Stimulated activated CD8-positive, alpha-beta memory T cell treated with anti-CD3 and anti-CD28 coated beads, Interleukin-15, amount 100 ng/mL, for 1 hour (primary cell): ENCODE results near the gene DCANP1.
"Not testable (repeated sequence)": the region's sequence is repeated elsewhere in the genome, so short reads cannot be mapped to it uniquely, and the experiment has no call there.

Source experiments
- DNase-seq: peaks from one replicate; pipeline ENCODE4 v3.0.0-alpha.2; 2020; ENCODE audit warnings: low read depth

Gene DCANP1, protein sequence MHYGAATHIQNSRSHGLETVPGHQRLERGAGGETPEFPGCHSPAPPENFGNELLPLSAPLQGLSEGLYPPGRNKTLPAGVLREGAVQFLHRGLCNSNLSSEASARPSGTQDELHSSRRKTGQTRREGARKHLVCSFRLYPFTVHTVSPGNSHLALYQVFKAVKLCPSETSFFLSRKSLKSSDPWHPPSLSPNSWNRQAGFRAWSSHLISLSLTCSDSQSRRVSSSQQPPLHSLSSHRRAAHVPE

DNA sequence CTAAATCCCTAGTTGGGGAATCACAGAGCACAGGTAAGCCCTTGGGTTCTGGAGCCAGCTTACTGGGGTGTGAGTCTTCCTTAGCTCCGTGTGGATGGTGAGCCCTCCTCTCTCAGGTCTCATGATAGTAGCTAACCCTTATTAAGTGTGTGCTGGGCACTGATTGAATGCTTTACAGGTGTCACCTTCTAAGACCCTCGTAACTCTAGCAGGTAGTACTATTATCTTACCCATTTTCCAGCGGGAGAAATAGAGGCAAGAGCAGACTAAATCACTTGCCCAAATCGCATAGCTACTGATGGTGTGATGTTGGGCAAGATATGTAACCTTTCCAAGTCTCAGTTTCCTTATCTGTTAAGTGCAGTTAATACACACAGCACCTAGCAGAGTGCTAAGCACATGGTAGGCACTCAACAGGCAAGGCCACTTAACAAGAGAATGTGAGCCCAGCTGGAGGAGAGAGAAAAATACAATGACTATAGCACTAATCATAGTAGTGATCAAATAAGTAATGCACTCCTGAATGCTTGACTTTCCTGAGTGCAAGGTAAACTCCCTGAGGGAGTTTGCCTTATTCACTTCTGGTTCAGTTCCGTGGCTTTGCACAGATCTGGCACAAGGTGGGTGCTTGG is at the start of gene DCANP1:
Gene DCANP1 (minus strand): TSS at position 51 of the 632 bp plus-strand sequence. CDS start 240 bp downstream, outside the sequence.
- no peak for DNase-seq

DNA sequence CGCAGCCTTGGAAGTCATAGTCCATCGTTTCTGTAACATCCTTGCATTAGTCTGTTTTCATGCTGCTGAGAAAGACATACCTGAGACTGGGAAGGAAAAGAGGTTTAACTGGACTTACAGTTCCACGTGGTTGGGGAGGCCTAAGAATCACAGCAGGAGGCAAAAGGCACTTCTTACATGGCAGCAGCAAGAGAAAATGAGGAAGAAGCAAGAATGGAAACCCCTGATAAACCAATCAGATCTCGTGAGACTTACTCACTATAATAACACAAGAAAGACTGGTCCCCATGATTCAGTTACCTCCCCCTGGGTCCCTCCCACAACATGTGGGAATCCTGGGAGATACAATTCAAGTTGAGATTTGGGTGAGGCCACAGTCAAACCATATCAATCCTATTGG is 48.4 kb upstream of the DCANP1 start:
- DNase-seq, result not testable (repeated sequence)

DNA sequence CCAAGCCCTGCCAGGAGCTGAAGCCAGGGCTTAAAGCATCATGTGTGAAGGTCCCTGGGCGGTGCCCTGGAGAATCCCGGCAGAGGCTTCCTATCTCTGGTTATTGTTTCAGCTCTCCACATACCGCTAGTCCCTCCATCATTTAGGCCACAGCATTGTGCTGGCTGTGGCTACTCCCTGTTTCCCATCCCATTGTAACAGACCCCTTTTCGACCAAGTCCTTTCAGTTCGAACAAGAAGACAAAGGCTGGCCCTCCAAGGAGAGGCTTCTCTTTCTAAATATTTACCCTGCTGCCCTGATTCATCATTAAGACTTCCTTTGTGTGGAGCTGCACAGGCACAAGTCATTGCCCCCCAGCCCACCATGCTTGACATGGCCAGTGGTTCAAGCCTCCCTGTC is 47.0 kb upstream of the DCANP1 start:
- no peak for DNase-seq

DNA sequence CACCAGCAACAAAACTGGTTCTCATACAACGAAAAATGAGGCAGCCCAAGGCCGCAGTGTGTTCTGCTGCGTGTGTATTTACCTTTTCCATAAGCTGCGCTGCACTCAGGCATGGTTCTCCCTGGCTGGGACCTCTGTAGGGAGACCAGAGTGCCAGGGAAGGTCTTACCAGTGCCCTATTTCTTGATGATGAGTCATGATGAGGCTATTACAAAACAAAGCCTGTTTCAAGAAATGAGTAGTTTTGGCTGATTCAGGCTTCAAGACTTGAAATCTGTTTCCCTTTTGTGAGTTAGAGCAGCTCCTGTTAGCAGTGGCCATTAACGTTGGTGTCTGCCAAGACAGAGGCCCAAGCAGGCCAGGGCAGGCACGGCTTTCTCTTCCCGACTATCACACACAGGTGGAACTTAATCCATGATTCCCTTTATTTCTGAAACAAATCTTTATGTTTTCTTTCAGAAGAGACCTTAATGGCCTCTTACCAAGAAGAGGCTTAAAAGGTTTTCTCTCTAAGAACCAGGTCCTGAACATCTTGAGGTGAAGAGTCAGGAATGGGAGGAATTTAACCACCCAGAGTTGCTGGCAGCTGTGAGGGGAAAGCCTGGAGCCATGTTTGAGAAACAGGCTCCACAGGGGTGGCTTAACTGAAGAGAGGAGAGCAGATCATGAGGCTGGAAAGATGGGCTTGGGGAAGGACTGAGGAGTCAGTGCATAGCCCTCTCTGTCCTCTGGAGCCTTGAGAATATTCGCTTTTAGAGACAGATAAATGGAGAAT is 46.4 kb upstream of the DCANP1 start:
- no peak for DNase-seq

DNA sequence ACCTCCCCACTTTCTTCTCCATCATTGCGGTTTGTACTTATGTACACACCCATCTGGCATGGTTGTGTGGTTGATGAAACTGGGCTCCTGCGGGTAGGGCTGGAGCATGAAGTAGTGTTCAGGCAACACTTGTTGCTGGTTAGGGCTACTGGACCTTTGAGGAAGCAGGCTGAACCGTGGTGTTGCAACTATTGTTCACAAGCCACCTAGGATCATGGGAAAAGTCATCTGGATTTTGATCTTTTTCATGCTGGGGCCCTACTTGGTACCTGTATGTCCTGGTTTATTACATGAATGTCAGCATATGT is 45.1 kb upstream of the DCANP1 start:
- no peak for DNase-seq

DNA sequence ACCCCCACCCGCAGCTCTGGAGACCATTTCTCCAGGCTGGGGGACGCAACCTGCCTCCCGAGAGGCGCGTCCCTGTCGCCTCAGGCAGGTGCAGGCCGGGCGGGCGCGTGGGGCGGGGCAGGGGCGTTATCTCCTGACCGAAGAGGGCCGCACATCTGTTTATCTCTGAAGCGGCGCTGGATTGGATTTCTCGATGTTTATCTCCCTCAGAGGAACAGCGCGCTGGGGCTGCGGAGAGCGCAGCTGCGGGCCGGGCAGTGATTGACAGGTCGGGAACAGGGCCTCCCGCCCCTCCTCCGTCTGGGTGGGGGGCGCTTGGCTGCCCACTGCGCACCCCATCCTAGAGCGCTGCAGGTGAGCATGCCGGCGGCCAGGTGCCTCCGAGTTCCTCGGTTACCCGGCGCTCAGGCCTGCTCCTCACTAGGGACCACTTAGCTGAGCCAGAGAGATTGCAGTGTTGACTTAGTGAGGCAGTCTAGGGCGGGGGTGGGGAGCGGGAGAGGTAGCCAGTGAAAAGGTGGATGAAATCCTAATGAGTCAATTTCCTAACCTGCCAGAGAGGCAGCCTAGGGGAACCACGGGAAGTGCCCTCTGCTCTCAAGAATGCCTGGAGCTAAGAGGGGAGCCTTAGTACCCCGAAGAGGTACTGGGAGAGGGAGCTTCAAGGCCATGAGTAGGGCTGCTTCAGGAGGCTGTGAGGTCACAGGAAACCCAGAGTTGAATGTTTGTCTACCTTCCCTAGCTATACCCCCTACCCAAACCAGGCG is 44.6 kb upstream of the DCANP1 start:
- DNase-seq, result no peak

DNA sequence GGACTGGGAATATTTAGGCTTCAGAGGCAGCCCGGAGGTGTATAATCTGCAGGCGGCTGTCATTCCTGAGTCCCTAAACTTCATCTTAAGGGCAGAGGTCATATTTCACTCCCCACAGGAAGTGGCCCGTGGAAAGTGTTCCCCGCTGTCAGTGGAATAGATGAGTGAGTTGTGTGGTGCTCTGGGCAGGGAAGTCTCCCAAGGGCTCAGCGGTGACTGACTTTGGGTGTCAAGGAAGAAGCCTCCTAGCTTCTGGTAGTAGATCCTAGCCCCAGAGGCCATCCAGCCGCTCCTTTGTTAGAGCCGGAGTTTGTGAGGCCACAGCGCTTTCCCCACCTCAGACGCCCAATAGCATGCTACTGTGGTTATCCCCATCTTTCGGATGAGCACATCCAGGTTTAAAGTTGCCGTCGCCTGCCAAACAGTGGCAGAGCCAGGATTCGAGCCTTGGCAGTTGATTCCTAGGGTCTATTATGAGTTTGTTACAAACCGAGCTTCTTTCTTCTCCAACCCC is 43.9 kb upstream of the DCANP1 start:
- no peak for DNase-seq

DNA sequence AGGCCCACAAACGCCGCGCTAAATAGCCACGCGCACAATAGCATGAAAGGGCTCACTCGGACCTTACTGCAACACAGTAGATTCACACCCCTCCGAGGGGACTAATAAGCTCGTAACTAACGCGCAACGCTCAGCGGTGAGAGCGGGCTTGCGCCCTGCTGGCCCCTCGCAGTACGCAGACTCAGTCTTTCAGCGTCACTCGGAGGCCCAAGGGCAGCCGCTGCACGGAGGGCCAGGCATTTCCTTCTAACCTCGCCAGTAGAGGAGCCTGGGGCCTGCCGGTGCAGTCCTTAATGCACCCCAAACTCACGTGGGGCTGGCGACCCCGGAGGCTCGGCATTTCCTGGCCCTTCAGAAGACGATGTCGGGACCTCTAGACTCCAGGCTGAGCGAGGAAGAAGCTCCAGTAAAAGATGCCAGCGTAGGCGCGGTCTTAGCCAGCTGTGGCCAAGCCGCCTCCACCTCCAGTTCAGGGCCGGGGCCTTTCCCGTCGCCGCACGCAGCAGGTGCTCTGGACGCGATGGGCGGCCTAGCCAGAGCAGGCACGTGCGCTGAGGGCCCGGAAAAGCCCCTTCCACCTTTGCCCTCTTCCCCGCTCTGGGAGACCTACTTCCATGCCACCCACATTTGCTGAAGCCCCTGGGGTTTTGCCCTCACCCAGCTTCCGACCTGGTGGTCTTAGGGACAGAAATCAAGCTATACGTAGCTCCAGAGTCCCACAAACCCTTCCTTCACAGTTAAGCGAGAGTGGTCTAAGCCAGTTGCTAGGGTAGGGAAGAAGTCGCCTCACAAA is 43.3 kb upstream of the DCANP1 start:
- no peak for DNase-seq

DNA sequence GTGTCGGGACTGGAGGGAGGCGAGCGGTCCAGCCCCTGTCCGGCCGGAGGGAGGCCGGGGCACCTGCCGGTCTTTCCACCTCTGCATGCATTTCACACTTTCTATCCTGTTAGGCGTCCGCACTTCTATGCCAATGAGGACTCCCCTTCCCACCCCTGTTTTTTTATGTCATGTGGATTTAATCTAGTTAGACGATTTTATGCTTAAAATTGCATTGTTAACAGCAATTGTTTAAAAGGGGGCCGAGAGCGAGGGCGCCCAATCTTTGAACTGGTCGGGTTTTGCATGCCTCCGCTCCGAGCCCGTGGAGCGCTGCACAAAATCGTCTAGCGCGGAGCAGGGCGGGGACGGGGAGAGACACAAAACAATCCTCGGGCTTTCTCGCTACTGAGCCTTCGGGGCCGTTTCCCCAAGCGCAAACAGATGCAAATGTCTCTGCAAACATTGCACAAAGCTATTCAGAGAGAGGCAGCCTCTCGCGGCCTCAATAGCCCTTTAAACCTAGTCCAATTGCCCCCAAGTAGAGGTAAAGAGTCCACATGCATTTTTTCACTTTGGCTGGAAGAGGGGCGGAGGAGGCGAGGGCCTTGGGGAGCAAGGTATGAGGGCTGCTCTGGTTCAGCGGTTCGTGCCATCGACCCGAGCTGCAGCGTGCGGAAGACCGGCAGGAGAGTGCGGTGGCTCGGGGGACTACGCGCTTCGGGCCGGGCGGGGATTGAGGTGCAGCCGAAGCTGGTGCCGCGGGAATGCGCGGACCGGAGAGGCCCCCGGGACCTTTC is 42.5 kb upstream of the DCANP1 start:
- no peak for DNase-seq

DNA sequence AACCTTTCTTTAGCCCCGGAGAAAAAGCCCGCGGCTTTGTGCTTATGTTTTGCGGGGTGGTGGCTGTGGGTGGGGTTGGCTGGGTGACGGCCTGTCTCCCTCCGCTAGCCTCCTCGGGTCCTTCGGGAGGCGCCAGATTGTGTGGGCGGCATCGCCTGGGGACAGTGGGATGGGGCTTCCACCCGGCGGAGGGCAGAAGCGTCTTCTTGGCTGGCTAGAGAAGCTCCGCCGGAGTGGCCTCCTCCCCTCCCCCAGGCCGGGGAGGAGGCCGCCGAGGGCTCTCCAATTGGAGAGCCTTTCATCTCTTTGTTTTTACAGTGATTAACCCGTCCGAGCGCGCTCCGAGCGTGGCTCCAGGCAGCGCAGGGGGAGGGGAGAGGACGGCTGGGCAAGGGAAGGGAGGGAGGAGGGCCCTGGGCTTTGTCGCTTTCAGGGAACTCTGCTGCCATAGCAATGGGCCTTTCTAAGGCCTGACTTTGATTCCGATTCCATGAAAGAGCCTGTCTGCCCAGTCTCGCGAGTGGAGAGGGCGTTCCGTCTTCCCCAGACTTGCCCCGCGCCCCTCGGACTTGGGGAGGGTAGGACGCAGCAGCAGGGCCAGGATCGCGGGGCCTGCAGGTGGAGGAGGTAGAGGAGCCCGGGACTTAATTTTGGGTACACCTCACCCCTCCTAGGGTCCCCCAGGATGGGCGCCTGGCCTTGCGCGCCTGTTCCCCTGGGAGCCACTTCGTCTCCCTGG is 41.7 kb upstream of the DCANP1 start:
- no peak for DNase-seq

DNA sequence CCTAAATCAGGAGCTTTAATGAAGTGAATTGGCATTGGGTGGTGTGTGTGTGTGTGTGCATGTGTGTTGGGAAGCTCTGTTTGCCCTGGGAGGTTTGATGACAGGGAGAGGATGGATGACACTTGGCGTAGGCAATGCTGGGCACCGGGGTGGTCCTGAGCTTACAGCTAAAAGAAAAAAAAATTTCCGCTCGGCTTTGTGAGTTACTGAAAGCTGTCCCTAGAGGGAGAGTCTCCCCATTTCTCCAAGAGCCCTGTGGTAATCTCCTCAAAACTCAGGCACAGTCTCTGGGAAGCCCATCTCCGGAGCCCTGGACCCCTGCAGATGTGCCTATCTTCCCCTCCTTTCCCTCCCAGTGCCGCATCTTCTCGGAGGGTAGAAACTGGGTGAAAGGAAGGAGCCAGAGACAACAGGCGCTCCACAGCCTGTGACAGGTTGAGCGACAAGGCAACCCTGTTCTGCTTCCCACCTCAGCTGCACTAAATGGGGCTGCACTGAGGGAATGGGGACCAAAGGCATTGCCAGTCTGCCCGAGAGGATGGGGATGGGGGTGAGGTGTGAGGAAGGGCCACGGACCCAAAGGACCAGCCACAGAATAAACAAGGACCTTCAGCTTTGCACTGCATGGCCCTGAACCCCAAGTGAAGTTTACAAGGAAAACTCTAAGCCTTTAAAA is 40.8 kb upstream of the DCANP1 start:
- DNase-seq, result no peak

DNA sequence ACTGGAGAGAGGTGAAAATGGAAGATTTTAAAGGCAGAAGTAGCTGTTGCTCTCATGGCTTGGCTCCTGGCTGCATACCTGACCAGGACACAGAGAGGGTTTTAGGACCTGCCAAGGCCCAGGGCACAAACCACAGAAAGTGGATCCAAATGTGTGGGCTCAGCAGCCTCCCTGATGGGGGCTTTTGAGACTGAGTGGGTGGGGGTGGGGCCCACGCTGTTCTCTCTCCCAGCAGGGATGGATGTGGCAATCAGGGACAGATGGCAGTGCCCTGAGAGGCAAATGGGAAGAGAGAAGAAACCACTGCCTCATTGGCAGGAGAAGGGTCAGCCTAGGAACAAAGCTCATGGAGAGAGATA is 39.9 kb upstream of the DCANP1 start:
- DNase-seq, result no peak

DNA sequence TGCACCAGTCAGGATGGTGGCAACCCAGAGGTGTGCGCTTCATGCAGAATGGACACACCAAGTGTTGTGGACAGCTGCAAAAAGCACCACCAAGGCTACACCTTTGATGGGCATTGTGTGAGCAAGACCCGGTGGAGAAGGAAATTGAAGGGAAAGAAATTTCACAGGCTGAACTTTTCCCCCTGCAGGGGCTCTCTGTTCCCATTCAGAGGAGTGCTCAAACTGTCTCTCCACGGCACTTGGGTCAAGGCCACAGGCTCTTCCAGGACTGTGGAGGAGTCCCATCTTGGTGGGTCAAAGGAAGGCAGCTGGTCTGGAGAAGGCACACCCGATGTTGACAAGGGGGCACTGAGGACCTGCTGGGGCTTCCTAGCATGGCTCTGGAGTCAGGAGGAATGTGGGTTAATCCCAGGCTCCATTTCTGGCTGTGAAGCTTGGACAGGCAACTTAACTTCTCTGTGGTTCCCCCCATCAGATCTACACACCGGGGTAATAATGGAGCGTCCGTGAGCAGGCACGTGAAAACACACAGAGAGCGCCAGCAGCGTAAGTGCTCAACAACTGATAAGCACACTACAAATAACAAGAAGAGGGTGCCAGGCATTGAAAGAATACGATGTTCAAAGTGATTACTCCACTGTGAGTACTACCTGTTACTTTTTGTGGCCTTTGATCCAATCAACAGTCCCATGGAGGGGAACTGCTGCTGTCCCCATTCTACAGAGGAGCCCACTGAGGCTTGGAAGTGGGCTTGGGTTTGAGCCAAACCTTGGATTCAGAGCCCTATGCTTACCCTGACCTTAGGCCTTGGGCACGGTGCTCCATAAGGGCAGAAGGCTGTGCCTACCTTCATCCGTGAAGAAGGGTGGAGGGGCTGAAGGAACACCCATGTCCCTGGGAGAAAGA is 39.2 kb upstream of the DCANP1 start:
- DNase-seq, result no peak

DNA sequence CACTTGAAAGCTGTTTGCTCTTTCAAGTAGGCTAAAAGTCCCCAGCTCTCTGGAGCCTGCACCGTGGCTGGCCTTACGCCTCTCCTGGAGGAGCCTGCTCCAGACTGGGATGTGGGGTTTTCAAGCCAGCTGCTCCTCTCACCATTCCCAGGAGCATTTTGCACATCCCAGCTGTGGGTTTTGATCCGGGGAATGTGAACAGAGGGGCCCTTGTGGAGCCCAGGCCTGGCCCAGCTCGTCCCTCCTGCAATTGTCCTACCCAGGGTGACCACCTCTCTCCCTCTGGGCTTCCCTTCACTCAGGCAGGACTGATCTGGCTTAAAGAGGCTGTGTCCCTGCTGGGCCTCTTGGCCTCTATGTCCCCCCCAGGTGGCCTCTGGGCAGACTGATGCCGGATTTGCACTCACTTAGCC is 37.5 kb upstream of the DCANP1 start:
- no peak for DNase-seq

DNA sequence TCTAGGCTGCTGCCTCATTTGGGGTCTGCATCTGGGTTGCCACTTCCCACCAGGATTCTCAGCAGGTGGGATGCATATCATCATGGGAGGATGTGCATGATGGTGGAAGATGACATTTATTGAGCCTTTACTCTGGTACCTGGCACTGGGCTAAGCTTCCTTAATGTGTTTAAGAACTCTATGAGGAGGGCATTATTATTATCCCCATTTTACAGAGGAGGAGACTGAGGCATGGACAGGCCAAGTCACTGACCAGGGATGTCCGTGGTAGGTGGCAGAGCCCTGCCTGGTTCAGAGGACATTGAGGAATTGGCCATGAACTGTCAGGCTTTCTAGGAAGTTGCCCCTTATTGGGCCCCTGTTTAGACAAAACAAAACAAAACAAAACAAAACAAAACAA is 36.1 kb upstream of the DCANP1 start:
- DNase-seq, result no peak

DNA sequence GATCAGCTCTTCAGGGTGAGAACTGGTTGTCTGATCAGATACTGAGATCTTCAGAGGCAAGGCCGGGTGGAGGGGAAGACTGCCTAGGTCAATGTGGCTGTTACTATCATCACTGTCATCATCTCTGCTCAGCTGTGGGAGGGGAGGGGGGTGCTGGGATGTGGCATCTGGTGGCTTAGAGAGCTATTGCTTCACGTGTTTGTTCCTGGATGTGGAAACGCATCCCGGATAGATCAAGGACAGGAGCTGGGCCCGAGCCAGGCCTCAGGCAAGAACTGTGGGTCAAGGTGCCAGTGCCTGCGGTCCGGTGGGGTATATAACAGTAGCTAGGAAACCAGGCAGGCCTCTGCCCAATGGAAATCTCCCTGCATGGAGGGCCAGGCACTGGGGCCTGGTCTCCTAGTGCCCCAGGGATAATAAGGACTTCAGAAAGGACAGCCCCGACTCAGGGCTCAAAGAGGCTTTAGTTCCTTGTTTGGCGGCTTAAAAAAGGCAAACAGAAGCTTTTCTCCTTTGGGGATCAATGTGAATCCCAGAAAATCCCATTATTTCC is 35.3 kb upstream of the DCANP1 start:
- DNase-seq, result no peak

DNA sequence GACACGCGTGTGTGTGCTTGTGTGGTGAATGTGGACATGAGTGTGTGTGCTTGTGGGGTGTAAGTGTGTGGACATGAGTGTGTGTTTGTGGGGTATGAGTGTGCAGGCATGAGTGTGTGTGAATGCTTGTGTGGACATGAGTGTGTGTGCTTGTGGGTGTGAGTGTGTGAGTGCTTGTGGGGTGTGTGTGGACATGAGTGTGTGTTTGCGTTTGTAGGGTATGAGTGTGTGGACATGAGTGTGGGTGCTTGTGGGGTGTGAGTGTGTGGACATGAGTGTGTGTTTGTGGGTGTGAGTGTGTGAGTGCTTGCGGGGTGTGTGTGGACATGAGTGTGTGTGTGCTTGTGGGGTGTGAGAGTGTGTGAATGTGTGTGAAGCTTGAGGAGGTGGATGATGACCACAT is 34.8 kb upstream of the DCANP1 start:
- no peak for DNase-seq

DNA sequence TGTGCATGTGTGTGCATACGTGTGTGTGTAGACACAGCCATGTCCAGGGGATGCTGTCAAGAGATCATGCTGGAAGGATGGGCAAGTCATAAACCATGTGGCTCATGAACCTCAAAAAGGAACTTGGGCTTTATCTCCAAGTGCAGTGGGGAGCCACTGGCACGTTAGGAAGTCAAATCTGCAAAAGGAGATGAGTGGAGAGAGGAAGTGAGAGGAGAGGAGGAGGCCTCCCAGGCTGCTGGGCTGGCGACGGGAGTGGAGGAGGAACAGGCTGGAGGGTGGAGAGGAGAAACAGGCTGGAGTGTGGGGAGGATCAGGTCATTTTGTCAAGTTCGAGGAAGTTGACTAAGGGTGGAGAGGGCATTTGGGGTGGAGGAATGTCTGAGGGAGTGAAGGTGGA is 34.2 kb upstream of the DCANP1 start:
- no peak for DNase-seq
